Endothelial cell of umbilical vein (primary cell): ENCODE data around the gene B3GNT3. TPM values are rescaled to one million over a fixed set of nuclear protein-coding genes. Genes with fewer than 3 reads are reported as not detected.

Experiments
- BruUV-seq: library from RNA; stranded (reverse); fragments of 400-500 nt; replicated peaks from 2 replicates; lab custom pipeline; 2021; lab: Mats Ljungman, UMichigan
- CTCF ChIA-PET: fragments of 300-600, 350-600 bp; sonication (Branson Sonifier 250); formaldehyde crosslinking; loops from one replicate; lab custom pipeline; 2021; ENCODE audit warnings: antibody characterized with exemption, inconsistent platforms; lab: Charles Lee
- POLR2A ChIA-PET: fragments of 300-600, 350-600 bp; sonication (Branson Sonifier 250); formaldehyde crosslinking; loops from one replicate; lab custom pipeline; 2021; ENCODE audit warnings: antibody characterized with exemption, inconsistent platforms; lab: Charles Lee
- DNase-seq: peaks from one replicate; pipeline ENCODE4 v3.0.0-alpha.2; 2011; ENCODE audit warnings: low read depth, low spot score
- FAIRE-seq: peaks from 2 replicates; lab custom pipeline; 2011; peaks lifted over from hg19 to GRCh38; lab: Jason Lieb, UNC
- H2AFZ ChIP-seq: 2 replicates; pipeline ENCODE4 v1.6.0; 2012; ENCODE audit warnings: low read depth, low read length, control low read depth, inconsistent platforms
- H3K27ac ChIP-seq: 2 replicates; pipeline ENCODE4 v1.5.1; 2011; ENCODE audit warnings: low read depth, mild to moderate bottlenecking, control low read depth, low read length, moderate library complexity; ENCODE audit not compliant: insufficient read depth
- H3K27me3 ChIP-seq, 2 experiments: 2 replicates each; pipeline versions ENCODE4 v1.6.0 to v1.6.1; 2011; ENCODE audit warnings: low read length in 2 of 2, mixed read lengths in 1 of 2; ENCODE audit not compliant: control insufficient read depth in 2 of 2, insufficient read depth in 2 of 2
- H3K36me3 ChIP-seq, 2 experiments: 2 replicates in 1 of 2; 3 replicates in 1 of 2; pipeline ENCODE4 v1.5.1; 2011; ENCODE audit warnings: low read length in 2 of 2, mild to moderate bottlenecking in 1 of 2, moderate library complexity in 1 of 2; ENCODE audit not compliant: control insufficient read depth in 2 of 2, insufficient read depth in 2 of 2; ENCODE audit errors: extremely low read depth in 1 of 2
- H3K4me1 ChIP-seq: 3 replicates; pipeline ENCODE4 v1.5.1; 2011; ENCODE audit warnings: mild to moderate bottlenecking, low read length; ENCODE audit not compliant: control insufficient read depth, insufficient read depth; ENCODE audit errors: extremely low read depth
- H3K4me2 ChIP-seq: 2 replicates; pipeline ENCODE4 v1.6.1; 2011; ENCODE audit warnings: low read length, control low read depth, mixed read lengths; ENCODE audit not compliant: insufficient read depth
- H3K4me3 ChIP-seq, 3 experiments: fragments of 200-600 bp in 1 of 3; sonication (generic), shearing (Covaris generic) in 1 of 3; replicated peaks in 1 of 3; 2 replicates each; pipeline ENCODE4 v1.5.1; 2011 to 2016; ENCODE audit warnings: control low read depth in 3 of 3, low read length in 3 of 3, mild to moderate bottlenecking in 2 of 3, inconsistent platforms in 1 of 3, low read depth in 1 of 3, moderate library complexity in 1 of 3; ENCODE audit not compliant: insufficient read depth in 1 of 3
- H3K79me2 ChIP-seq: 2 replicates; pipeline ENCODE4 v1.6.0; 2012; ENCODE audit warnings: low read length, inconsistent platforms; ENCODE audit not compliant: control insufficient read depth, insufficient read depth
- H3K9ac ChIP-seq: replicated peaks from 2 replicates; pipeline ENCODE3; 2011; ENCODE audit warnings: low read length, control low read depth; ENCODE audit not compliant: insufficient read depth; ENCODE audit errors: extremely low read depth
- H3K9me1 ChIP-seq: replicated peaks from 3 replicates; pipeline ENCODE4 v1.6.0; 2011; ENCODE audit warnings: mild to moderate bottlenecking, low read length; ENCODE audit not compliant: control insufficient read depth, insufficient read depth; ENCODE audit errors: extremely low read depth
- H3K9me3 ChIP-seq: replicated peaks from 2 replicates; pipeline ENCODE4 v1.5.1; 2012; ENCODE audit warnings: low read length, inconsistent platforms; ENCODE audit not compliant: control insufficient read depth, insufficient read depth
- H4K20me1 ChIP-seq: replicated peaks from 2 replicates; pipeline ENCODE3; 2011; ENCODE audit warnings: mild to moderate bottlenecking, low read length; ENCODE audit not compliant: control insufficient read depth, insufficient read depth; ENCODE audit errors: extremely low read depth
- CTCF ChIP-seq, 2 donors: IDR thresholded peaks; 1 replicate in 1 of 2; 2 replicates in 1 of 2; pipeline ENCODE4 v1.5.1; 2011; ENCODE audit warnings: low read length in 2 of 2, mild to moderate bottlenecking in 2 of 2, moderate library complexity in 2 of 2, control low read depth in 1 of 2, inconsistent platforms in 1 of 2, low read depth in 1 of 2; ENCODE audit not compliant: insufficient read depth in 1 of 2; ENCODE audit errors: extremely low read depth in 1 of 2
- EZH2 ChIP-seq: IDR thresholded peaks from 2 replicates; pipeline ENCODE4 v1.6.1; 2012; ENCODE audit warnings: borderline replicate concordance, low read depth, mild to moderate bottlenecking, moderate library complexity, low read length, inconsistent platforms; ENCODE audit not compliant: severe bottlenecking
- FOS ChIP-seq: IDR thresholded peaks from 2 replicates; pipeline ENCODE4 v1.6.1; 2011; ENCODE audit warnings: mild to moderate bottlenecking, low read length, moderate library complexity, borderline replicate concordance; ENCODE audit not compliant: insufficient read depth
- GATA2 ChIP-seq: IDR thresholded peaks from 2 replicates; pipeline ENCODE4 v1.7.0; 2011; ENCODE audit warnings: low read depth, mild to moderate bottlenecking, moderate library complexity, mixed read lengths, low read length; ENCODE audit not compliant: insufficient read length, insufficient read depth
- JUN ChIP-seq: IDR thresholded peaks from 2 replicates; pipeline ENCODE4 v1.6.1; 2011; ENCODE audit warnings: borderline replicate concordance, low read depth; ENCODE audit not compliant: insufficient read length, insufficient read depth
- MAX ChIP-seq: IDR thresholded peaks from 2 replicates; pipeline ENCODE4 v1.6.1; 2011; ENCODE audit not compliant: insufficient read depth, insufficient read length
- MYC ChIP-seq: IDR thresholded peaks from one replicate; pipeline ENCODE4 v1.6.1; 2011; ENCODE audit warnings: mild to moderate bottlenecking, low read depth, low read length
- POLR2A ChIP-seq: IDR thresholded peaks from 2 replicates; pipeline ENCODE4 v1.6.1; 2012; ENCODE audit warnings: low read depth, mild to moderate bottlenecking, control low read depth, low read length
- POLR2AphosphoS5 ChIP-seq: IDR thresholded peaks from 2 replicates; pipeline ENCODE4 v1.6.1; 2012; ENCODE audit warnings: low read depth, mild to moderate bottlenecking, control low read depth, low read length, moderate library complexity; ENCODE audit not compliant: insufficient read depth
- dilution Hi-C: fragments of 300-500 bp; cut with MboI; formaldehyde crosslinking; loops from one replicate; pipeline ENCODE4 v1.15.0; 2019; ENCODE audit warnings: low sequenced_read_pairs; ENCODE audit not compliant: extremely low pct_ligation_motif_present
- intact Hi-C: fragments of 100-400 bp; cut with micrococcal nuclease; formaldehyde crosslinking; loops from one replicate; pipeline ENCODE4 v1.10.0; 2022
- polyA plus RNA-seq, 4 experiments: library from polyadenylated mRNA; depleted of rRNA in 3 of 4; stranded (reverse) in 3 of 4; unstranded in 1 of 4; fragments of >200 nt; gene quantifications; 2 replicates each; pipeline versions ENCODE4 v1.2.1 to v1.2.3, GENCODE V29; 2011 to 2012; ENCODE audit warnings: missing spikeins in 1 of 4
- total RNA-seq: library from RNA; stranded (reverse); gene quantifications from 2 replicates; pipeline ENCODE4 v1.2.3, GENCODE V29; 2021

The B3GNT3 gene
- total and polyA plus RNA-seq, 2 donors (not counting 3 experiments of a cell fraction or from before 2014, with no cell fraction given), result 0.10 TPM; not detected in 1

GRCh38 chr19:17834350-17835181 is 39.6 kb downstream of the B3GNT3 start:
- TF ChIP-seq MYC, result no peak
- TF ChIP-seq JUN, result no peak
- no peak for TF ChIP-seq FOS
- TF ChIP-seq EZH2, result no peak
- TF ChIP-seq POLR2AphosphoS5, result no peak
- no peak for TF ChIP-seq CTCF (IDR thresholded peaks at IDR 0.05; ENCODE audit: extremely low read depth in 1 of 2, insufficient read depth in 1 of 2, low read depth in 1 of 2, low read length in 2 of 2)
- no peak for TF ChIP-seq POLR2A
- TF ChIP-seq GATA2, result no peak
- TF ChIP-seq MAX, result no peak
- FAIRE-seq (no peak), DNase-seq (no peak)
- Histone ChIP-seq H2AFZ (no peak overlapping the region), H3K4me3 (no peak overlapping the region), H3K9me3 (no peaks in the 10 kb centered on the region), H4K20me1 (no peaks in the 10 kb centered on the region), H3K36me3 (no peaks in the 10 kb centered on the region), H3K4me1 (peaks cover 11% of the 10 kb centered on the region), H3K4me2 (no peak overlapping the region), H3K27ac (no peak overlapping the region), H3K9ac (no peak overlapping the region), H3K79me2 (no peaks in the 10 kb centered on the region), H3K27me3 (peaks cover 0 to 3% of the 10 kb centered on the region in 2 experiments), H3K9me1 (no peaks in the 10 kb centered on the region)
- dilution Hi-C loops (no loop called here), intact Hi-C loops (no loop called here)
- POLR2A ChIA-PET, result no interaction called here
- CTCF ChIA-PET, result no interaction called here
- BruUV-seq, result no TSS peak
